Epithelial cell of proximal tubule (primary cell): ENCODE measurements around the gene ENOPH1. TPM values are rescaled to one million over a fixed set of nuclear protein-coding genes. Genes with fewer than 3 reads are reported as not detected.
A peak's percentile ranks its signal among the peaks of the same experiment; 100 is the strongest.

Source experiments
- DNase-seq: peaks from one replicate; pipeline ENCODE4 v3.0.0-alpha.2; 2011; ENCODE audit warnings: low read depth
- H3K4me3 ChIP-seq: 2 replicates; pipeline ENCODE4 v1.5.1; 2011; ENCODE audit warnings: low read depth, mild to moderate bottlenecking, low read length
- total RNA-seq: library from RNA; depleted of rRNA; stranded (reverse); fragments of >200 nt; gene quantifications from 2 replicates; pipeline ENCODE4 v1.2.3, GENCODE V29; 2015
- TF ChIP-seq, protein P1 (sequence below): conservative IDR thresholded peaks from 2 replicates; pipeline ENCODE4 v1.5.1; 2012; ENCODE audit warnings: low read depth, mild to moderate bottlenecking, low read length

Gene ENOPH1
- total RNA-seq, 1 donor from 2014 or later = 53.5 TPM

DNA sequence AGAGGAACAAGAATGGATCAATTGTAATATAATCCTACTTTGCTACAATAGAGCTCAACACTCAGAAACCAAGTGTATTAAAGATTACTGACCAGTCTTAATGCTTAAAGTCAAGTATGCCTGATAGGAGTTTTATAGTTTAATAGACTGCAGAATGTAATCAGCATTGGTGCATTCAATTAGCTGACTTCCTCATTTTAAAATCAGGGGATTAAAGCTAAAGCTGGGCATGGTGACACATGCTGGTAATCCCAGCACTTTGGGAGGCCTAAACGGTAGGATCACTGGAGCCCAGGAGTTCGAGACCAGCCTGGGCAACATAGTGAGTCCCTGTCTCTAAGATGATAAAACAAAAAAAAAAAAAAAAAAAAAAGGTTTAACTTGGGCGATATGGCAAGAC, 10.9 kb upstream of the ENOPH1 start:
- no peak for DNase-seq
- no peak overlapping the region for H3K4me3 ChIP-seq
- TF ChIP-seq, protein P1, sequence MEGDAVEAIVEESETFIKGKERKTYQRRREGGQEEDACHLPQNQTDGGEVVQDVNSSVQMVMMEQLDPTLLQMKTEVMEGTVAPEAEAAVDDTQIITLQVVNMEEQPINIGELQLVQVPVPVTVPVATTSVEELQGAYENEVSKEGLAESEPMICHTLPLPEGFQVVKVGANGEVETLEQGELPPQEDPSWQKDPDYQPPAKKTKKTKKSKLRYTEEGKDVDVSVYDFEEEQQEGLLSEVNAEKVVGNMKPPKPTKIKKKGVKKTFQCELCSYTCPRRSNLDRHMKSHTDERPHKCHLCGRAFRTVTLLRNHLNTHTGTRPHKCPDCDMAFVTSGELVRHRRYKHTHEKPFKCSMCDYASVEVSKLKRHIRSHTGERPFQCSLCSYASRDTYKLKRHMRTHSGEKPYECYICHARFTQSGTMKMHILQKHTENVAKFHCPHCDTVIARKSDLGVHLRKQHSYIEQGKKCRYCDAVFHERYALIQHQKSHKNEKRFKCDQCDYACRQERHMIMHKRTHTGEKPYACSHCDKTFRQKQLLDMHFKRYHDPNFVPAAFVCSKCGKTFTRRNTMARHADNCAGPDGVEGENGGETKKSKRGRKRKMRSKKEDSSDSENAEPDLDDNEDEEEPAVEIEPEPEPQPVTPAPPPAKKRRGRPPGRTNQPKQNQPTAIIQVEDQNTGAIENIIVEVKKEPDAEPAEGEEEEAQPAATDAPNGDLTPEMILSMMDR = no peak

DNA sequence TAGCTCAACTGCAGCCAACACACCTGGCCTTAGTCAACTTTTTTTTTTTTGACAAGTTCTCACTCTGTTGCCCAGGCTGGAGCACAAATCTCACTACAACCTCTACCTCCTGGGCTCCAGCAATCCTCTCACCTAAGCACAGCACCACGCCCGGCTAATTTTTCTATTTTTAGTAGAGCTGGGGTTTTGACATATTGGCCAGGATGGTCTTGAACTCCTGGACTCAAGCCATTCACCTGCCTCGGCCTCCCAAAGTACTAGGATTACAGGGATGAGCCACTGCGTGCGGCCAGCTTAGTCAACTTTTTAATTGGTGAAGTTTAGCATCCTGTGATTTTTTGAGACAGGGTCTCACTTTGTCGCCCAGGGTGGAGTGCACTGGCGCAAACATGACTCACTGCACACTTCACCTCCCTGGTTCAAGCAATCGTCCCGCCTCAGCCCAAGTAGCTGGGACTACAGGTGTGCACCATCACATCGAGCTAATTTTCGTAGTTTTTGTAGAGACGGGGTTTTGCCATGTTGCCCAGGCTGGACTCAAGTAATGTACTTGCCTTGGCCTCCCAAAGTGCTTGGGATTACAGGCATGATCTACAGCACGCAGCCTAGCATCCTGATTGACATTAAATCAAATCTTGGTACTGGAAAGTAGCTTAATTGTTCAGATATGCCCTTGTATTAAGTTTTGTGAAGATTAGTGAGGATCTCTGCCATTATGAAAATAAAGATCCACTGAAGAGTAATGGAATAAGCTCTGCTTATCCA, 8.4 kb upstream of the ENOPH1 start:
- DNase-seq = no peak
- H3K4me3 ChIP-seq = no peak overlapping the region
- TF ChIP-seq, protein P1 = no peak

DNA sequence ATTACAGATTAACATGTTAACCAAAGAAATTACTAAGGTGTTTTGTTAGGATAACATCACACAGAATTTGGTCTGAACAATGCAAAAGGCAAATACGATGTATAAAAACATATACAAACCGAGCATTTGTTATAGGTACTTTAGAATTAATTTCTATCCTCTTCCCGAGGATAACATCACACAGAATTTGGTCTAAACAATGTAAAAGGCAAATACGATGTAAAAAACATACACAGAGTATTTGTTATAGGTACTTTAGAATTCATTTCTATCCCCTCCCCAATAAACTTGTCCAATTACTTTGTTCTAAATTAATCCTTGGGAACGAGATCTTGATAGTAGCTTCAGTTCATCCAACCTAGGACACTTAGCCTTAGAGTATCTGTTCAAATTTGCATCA, 7.8 kb upstream of the ENOPH1 start:
- DNase-seq = no peak
- TF ChIP-seq, protein P1 = no peak
- no peak overlapping the region for H3K4me3 ChIP-seq

DNA sequence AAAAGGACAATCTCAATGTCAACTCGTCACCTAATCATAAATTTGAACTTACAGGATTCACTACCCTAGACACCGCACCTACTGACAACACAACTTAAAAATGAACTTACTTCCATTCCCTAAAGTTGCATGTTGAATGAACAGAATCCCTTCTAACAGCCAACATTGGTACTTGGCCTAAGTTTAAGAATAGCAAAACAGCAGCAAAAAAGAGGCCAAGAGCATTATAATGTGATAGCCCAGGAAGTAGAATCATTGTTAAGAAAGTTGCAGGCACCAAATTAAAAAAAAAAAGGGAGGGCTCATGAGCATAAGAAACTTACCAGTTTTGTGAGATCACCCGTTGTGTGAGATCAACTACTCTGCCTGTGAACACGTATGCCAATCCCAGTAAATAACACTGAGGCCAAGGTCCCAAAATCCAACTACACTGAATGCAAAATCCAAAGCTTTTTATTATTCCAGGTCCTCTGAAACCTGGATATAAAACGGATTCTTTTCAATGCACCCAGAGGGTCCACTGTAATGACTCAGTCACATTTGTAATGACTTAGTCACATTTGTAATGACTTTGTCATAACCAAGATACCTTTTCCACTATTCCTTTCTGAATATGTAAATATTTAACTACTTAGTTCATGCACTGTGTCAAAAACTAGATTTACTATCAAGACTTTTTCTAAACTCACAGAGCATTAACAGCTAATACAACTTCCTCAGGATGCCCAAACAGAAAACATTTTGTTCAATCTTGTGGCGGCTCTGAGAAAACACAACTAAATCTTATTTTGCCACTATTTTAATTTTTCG, 6.9 kb upstream of the ENOPH1 start:
- DNase-seq = no peak
- TF ChIP-seq, protein P1 = no peak
- no peak overlapping the region for H3K4me3 ChIP-seq

DNA sequence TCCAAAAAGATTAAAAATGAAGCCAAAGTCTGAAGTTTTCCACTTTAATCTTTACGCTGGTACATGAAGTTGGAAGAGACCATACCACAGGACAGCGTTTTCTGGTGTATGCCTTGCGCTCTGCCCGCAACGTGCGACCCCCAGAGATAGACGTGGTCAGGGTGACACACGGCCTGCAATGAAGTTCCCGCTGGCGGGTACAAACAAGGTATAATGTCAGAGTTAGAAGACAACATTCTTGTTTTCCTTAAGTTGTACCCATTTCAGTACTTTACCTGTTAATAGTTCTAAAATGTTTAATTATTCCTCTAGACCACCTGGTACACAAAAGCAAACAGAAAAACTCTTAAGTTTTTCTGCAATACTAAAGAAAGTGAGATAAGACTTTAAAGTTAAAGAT, 4.9 kb upstream of the ENOPH1 start:
- TF ChIP-seq, protein P1 = no peak
- H3K4me3 ChIP-seq = no peak overlapping the region
- DNase-seq = no peak

DNA sequence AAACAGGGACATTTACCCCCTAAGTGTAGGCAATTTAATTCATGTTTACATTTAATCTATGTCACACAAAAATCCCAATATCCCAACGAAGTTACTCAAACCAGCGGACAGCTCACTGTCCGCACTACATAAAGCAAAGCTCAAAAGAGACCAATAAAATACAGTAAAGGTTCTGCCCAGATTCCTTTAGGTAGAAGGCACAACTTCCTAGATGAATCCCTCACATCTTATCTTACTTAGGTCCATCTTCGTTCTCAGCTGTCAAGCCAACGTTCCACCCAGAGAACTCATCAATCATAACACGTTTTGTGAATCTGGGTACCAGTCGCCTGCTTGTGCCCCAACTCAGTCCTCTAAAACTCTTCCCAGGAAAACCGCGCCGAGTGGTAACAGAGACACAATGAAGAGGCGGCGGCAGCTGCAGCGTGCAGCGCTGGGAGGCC, 1.8 kb upstream of the ENOPH1 start:
- no peak for DNase-seq
- TF ChIP-seq, protein P1 = no peak
- peak overlapping the region; percentile 81 for H3K4me3 ChIP-seq
